ENCODE measurements around the gene MTTP. TPM values are rescaled to one million over a fixed set of nuclear protein-coding genes. Genes with fewer than 3 reads are reported as not detected.

Gene MTTP
- total RNA-seq, 1 donor from 2014 or later: not detected

- no peak for DNase-seq (ENCODE audit: extremely low read depth, low read depth, low spot score)
Measured at GRCh38 chr4:99637174-99637573, 62.5 kb downstream of the MTTP start.

- no peak for DNase-seq (ENCODE audit: extremely low read depth, low read depth, low spot score)
Measured at GRCh38 chr4:99640676-99641075, 66.1 kb downstream of the MTTP start.

DNA sequence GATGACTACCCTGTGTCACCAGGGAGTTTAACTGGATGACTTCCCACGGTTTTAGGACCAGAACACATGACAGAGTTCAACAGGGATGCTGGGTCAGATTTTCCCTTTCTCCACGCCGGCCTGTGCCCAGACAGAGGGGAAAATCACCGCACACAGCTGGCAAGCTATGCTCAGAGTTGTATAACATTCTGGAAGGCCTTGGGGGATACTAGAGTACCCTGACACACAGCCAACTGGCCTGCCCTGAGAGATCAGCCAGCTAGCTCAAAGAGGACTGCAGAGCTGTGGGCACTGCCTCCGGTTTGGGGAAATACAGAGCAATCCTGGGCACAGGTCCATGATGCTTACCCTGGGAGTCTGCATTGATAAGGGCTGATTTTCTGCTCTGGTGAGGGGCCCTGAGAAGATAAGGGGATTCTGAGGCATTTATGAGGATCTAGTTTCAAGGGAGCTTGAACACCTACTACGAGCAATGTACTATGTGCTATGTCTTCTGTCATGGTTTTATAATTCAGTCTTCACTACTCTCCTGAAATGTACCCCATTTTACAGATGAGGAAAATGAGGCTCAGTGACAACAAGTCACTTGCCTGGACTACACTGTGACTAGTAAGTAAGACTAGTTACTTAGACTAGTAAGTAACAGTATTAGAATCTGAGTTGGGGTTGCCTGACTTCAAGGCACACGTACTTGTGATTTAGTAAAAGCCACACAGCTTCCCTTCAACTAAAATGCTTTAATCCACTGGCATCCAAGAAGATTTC, 68.3 kb downstream of the MTTP start:
- no peak for DNase-seq (ENCODE audit: extremely low read depth, low read depth, low spot score)

GRCh38 chr4:99644453-99644852, 69.8 kb downstream of the MTTP start:
- DNase-seq (ENCODE audit: extremely low read depth, low read depth, low spot score): no peak

GRCh38 chr4:99645036-99645435, 70.4 kb downstream of the MTTP start:
- DNase-seq (ENCODE audit: extremely low read depth, low read depth, low spot score): no peak

DNA sequence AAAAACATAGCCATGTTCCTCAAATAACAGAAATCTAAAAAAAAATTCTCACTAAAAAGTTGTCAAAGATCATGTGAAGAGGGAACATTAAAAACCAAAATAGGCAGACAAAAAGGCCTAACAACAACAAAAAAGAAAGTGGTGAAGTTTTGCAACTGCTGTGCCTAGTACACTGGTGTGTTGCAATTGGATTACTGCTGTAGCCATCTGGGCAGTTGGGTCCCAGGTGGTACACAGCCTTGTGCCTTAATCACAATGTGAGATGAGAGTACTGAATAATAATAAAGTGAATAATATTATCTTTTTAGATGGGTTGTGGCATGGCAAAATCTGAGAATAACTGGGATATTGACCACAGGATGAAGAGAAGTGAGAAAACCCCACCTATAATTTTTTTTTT, 71.0 kb downstream of the MTTP start:
- no peak for DNase-seq (ENCODE audit: extremely low read depth, low read depth, low spot score)

DNA sequence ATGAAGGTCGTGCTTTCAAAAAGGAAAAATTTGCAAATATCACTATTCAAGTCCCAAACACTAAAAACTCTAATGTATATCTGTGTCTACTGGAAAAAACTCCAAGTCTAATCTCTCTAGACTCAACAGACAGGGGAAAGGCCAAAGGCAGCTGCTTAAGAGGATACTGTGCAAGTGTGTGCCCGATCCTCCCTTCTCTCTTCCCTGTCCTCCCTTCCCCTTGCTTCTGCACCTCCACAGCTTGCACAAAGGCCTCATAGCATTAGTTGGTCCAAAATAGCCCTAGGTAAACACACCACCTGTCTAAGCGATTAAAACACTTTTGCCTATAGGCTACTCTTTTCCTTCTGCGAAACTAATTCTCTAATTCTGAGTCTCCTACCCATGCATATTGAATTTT, 72.4 kb downstream of the MTTP start:
- DNase-seq (ENCODE audit: extremely low read depth, low read depth, low spot score): no peak

DNA sequence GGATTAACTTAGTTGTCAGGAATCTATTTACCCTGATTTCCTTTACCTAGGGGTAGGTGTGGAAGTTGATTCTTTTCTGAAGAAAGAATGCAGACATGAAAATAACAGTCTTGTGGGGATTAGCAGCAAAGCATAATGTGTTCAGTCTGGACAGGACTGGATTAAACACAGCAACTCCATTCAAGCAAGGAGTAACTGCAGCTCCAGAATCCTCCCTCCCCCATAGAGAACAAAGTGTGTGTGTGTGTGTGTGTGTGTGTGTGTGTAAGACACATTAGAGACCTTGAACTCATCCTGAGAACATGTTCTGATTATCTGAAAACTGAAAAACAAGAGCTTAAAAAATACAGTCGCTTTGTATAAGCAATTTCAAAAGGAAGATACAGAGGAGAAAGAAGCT, 73.7 kb downstream of the MTTP start:
- DNase-seq (ENCODE audit: extremely low read depth, low read depth, low spot score): no peak

DNA sequence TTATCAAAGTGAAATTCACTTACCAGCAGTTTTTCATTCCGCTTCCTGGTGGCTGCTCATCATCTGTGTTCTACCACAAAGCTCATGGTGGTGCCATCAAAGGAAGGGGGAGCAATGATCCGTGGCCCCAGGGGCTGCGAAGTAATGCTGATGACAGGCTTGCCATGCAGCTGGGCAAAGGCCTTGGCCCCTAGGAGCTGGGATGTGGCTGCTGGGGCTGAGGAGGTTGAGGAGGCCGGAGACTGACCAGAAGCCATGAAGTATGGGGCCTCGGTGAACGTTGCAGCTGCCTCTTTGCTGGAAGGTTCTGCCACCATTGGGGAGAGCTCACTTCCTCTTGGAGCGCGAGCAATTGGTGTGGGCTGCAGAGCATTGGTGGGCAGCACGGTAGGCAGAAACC, 74.6 kb downstream of the MTTP start:
- DNase-seq (ENCODE audit: extremely low read depth, low read depth, low spot score): no peak

- DNase-seq (ENCODE audit: extremely low read depth, low read depth, low spot score): no peak
Measured at GRCh38 chr4:99649778-99650177, 75.2 kb downstream of the MTTP start.

DNA sequence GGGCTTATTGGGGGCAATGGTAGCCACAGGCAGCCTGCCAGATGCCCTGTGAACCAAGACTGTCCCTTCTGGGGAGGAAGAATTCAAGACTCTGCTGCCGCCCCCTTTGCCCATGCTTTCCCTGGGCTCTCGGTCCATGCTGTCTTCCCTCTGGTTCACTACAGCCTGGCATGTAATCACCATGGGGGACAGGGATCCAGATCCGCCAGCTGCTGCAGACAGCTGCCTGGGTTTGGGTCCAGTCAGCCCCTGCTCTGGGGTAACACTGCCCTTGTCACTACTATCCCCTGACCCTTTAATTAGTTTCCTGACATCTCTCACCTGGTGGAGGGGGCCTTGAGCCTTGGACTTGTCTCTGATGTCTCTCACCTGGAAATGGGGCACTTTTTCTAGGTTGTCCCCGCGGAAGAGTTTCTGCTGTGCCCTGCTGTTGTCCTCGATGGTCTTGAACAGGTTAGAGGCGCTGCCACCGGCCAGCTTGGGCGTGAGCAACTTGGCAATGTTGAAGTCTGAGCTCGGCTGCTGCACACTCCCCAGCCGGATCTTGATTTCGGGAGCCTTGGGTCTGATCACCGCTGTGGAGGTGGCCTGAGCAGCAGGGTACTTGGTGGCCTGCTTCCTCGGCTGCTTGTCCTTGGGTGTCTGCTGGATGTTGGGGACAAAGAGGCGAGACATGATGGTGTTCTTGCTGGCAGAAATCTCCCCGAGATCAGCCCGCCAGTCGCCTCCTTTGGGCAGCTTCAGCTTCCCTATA, 76.6 kb downstream of the MTTP start:
- DNase-seq (ENCODE audit: extremely low read depth, low read depth, low spot score): no peak

GRCh38 chr4:99651811-99652485, 77.3 kb downstream of the MTTP start:
- no peak for DNase-seq (ENCODE audit: extremely low read depth, low read depth, low spot score)

DNA sequence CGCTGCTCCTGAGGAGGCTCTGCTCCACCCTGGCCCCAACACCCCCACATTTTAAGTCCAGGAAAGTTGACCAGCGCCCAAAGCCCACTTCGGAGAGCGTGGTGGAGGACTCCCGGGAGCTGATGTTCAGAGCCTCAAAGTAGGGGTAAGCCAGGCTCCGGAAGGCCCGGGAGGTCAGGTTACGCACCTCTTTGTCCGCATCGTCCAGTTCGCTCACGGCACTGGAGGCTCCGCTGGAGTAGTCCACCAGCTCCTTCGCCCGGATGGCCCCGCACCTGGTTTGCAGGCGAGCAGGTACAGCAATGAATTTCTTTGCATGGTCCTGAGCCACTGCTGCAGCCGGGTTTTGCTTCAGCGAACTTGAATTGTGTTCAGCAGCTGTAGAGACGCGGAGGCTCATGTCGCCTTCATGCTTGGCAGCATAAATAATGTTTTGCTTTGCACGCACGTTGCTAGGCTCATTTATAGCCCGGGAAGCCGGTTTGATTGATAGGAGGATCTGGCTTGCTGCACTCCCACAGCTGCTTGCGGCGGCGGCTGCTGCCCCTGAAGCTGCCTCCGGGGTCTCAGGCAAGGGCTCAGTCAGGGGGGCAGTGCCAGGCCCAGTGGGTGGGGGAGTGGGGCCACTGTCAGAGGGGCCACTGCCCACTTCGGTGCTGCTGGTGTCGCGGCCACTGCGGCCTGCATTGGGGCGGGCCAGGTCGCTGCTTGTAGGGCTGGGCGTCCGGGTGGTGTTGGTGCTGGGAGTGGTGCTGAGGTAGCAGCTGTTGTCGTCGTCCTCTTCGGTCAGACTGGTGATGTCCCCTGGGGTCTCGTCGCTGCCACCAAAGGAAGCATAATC, 78.2 kb downstream of the MTTP start:
- no peak for DNase-seq (ENCODE audit: extremely low read depth, low read depth, low spot score)

- DNase-seq (ENCODE audit: extremely low read depth, low read depth, low spot score): no peak
Measured at GRCh38 chr4:99653916-99654315, 79.3 kb downstream of the MTTP start.

GRCh38 chr4:99654361-99654761, 79.7 kb downstream of the MTTP start:
- DNase-seq (ENCODE audit: extremely low read depth, low read depth, low spot score): no peak

DNA sequence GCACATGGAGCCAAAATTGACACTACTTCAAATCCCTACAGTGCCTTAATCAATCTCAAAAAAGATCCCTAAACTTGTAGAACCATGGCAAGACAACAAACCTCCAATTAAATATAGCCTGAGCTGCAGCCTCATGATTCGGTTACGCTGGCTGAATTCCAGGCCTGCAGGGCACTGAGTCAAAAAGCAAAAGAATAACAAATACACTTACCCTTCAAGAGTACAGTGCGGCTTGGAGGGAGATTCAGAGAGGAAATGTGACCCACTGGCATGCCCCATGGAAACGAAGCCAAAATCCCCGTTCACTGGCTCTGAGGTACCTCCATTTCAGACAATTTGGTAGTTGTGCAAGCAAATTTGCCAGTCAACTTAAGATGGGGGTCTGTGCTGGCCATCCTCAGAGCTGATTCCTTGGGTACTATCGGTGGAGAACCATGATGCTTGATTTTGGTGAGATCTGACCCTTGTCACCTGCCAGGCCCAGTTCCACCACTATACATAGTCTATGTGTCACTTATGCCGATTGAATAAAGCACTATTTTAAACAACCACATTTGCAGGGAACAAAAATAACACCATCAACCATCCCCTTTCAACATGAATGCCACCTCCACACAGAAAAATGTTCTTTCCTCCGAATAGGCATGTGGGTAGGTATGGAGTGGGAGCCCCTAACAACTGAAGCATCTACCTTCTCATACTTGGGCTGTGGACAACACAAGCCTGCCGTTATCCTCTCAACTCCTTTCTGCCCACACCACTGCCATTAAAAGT, 80.9 kb downstream of the MTTP start:
- DNase-seq (ENCODE audit: extremely low read depth, low read depth, low spot score): no peak

DNA sequence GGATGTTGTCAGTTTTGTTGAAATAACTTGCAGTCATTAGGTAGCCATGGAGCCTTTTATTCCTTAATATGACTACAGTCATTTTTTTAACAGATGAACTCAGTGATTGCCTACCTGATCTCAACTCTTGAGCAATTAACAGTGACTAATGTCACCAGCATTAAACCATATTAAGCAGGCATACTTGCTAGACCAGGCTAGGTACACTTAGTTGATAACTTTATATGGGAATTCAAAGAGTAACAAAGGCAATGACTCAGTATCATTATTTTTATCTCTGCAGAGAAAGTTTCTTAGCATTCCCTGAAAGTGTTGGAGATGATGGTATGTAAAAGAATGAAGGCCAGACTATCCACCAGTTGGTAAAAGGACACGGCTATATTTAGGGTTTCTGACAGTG, 83.2 kb downstream of the MTTP start, which contains the start of gene C4orf54:
TSS of gene C4orf54 (minus strand) at position 31 of the 400 bp plus-strand sequence. CDS start 3,180 bp downstream, outside the sequence.
- DNase-seq (ENCODE audit: extremely low read depth, low read depth, low spot score): no peak

DNA sequence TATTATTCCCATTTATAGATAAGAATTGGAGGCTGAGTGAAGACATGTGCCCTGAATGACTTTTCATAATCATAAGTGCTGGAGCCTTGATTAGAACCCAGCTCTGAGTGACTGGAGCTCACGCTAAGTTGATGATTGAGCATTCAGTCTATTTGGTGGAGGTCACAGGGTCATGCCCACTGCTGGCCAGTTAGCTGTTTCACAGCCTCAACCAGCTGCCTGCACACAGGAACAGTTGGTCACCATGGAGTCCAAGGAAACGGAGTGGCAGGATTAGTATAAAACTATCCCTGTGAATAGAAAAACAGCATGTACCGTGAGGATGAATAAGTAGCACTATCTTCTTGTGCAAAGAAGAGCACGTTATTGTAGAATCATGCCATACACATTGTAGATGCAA, 84.0 kb downstream of the MTTP start:
- DNase-seq (ENCODE audit: extremely low read depth, low read depth, low spot score): no peak

GRCh38 chr4:99661907-99662306, 87.3 kb downstream of the MTTP start:
- no peak for DNase-seq (ENCODE audit: extremely low read depth, low read depth, low spot score)

DNA sequence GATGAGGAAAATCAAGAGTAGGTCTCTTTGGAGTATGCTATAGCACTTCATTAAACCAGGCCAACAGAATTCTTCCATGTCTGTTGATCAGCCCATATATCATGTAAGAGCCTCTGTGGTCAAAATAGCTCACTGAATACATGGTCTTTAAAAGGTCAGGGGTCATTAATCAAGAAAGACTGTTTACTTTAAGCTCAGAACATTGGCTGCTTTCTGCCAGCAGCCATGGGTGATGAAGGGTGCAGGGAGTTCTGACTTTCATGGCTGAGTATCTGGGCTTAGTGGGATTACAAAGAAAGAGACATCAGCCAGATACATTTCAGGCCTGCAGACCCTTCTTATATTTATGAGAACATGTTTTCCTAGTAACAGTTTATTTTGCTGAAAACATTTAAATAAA, 90.1 kb downstream of the MTTP start:
- DNase-seq (ENCODE audit: extremely low read depth, low read depth, low spot score): no peak

Measured in glomerular endothelial cell (primary cell).